Activated T-helper 1 cell treated with anti-CD3 and anti-CD28 coated beads, Interleukin-2, amount 50 U/mL, for 16 hours (primary cell): Measurements from ENCODE around the gene SND1.

Experiments used
- DNase-seq, 2 donors: peaks; one replicate each; pipeline ENCODE4 v3.0.0-alpha.2; 2020; ENCODE audit warnings: low read depth in 1 of 2, low spot score in 1 of 2

SND1 gene

GRCh38 chr7:127651556-127652332 lies at the start of gene SND1:
Gene SND1 (plus strand): TSS chr7:127652194. CDS start chr7:127652374, 180 bp downstream.
- peak; percentile 95 to 98 for DNase-seq

- no peak for DNase-seq
Measured at GRCh38 chr7:127608446-127608845, 43.5 kb upstream of the SND1 start.

DNA sequence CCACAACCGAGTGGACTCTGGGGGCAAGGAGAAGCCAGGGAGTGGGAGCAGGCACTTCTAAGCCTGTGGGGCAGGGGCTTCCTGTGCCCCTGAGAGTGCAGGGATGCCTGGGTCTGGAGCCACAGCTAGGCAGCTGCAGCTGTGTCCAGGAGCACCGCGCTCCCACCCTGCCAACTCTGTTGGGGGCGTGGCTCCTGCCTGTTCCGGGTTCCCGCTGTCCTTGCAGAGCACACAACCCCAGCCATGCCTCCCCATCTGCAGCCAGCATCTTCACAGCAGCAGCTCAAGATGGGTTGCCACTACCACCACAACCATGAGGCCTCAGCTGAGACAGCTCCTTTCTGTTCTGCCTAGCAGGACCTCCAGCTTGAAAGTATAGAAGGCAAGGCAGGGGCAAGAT lies 42.7 kb upstream of the SND1 start:
- DNase-seq: no peak

- DNase-seq: no peak
Measured at GRCh38 chr7:127612263-127612662, 39.7 kb upstream of the SND1 start.

DNA sequence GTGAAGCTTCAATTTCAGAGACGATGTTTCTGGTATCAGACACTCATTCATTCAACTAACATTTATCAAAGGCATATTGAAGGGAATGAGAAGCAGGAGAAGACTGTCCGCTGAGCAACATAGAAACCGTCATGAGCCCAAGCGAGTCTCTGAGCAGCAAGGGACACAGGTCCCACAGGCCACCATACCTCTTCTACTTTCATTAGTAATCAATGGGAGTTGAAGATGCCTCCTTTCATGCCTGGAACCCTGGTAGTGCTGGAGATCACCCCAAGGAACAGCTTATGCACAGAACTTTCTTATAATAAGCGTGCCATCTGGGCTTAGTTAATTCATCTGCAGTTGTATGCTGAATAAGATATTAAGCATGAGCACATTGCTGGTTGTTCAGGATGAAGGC lies 35.3 kb upstream of the SND1 start:
- DNase-seq: no peak

DNA sequence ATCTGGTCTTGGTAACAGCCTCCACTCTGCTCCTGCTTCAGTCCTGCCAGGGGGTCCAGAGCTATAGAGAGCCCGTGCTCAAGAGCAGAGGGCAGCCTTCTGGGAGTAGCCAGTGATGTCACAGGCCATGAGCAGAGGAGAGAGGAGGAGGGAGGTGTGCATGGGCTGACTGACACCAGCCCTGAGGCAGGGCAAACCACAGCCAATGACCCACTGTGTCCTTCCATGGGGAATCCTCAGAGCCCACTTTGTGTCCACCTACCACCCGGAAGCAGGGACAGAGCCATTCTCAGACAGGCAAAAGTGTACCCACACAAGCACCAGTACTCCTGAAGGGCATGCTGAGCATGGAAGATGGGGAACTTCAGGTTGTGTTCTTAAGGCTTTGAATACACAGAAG lies 34.0 kb upstream of the SND1 start, which contains the start of gene PAX4:
Gene PAX4, minus strand, starts transcription at position 101 of the 400 bp plus-strand sequence. CDS start 2,214 bp downstream, outside the sequence.
- no peak for DNase-seq

- DNase-seq: no peak
Measured at GRCh38 chr7:127618775-127619174, 33.2 kb upstream of the SND1 start.

GRCh38 chr7:127619681-127620405 lies 32.2 kb upstream of the SND1 start:
- no peak for DNase-seq

DNA sequence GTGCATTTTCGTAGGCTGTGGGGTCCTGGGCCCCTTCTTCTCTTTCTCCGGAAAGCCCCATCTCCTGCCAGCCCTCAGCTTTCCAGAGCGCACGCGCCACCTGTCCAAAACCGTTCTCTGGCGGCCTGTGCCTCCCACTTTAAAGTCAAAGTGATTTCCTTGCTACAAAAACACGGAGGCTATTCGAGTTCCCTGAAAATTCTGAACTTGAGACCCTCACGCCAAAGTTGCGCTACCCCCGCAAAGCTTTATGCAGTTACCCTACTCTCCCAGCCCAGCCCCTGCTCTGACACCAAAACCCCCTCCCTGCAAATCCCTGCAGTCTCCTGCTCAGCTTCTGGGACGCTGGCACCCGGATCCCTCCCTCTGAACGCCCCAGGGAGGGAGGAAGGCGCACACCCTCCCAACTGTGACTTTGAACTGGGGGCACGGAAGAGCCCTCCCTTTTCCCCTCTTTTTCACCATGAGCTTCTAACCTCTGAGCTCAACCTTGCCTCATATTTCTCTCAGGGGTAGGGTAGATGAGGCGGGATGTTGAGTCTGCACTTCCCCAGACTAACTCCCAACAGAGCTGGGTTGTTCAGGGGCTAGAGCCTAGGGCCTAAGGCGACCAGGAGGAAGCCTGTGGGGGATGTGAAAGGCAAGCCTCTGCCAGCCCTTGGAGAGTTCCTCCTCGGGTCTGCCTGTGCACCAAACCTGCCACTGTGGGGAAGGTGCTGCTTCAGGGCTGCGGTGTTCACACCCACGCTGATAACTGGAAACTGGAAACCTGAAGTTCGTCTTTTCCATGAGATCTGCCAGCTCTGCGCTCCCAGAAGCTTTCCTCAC lies 31.4 kb upstream of the SND1 start:
- no peak for DNase-seq

GRCh38 chr7:127625331-127625730 lies 26.7 kb upstream of the SND1 start:
- no peak for DNase-seq

GRCh38 chr7:127628445-127628844 lies 23.5 kb upstream of the SND1 start:
- no peak for DNase-seq

DNA sequence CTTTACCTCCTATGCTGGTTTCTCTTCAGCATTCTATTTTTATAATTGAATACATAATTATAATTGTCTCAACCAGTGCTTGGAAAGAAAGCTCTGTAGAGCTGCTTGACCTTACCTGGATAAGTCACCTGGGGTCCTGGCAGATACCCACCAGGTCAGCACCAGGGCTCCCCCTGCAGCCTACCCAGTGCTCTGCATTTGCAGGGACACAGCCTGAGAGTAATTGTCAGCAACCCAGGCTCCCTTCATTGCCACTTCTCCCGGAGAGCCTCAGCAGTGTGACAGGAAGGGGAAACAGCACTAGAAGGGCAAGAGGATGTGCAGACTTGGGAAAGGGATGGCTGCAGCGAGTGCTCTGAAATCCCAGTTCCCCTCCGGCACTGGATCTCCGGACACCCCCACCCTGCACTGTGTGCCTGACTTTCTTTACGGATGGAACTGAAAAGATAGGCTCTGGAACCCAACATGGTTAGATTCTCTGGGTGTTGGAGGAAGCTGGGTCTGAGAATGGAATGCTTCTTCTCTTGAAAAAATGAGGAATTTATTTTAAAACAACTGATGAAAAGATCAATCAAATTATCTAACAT lies 22.6 kb upstream of the SND1 start:
- no peak for DNase-seq

DNA sequence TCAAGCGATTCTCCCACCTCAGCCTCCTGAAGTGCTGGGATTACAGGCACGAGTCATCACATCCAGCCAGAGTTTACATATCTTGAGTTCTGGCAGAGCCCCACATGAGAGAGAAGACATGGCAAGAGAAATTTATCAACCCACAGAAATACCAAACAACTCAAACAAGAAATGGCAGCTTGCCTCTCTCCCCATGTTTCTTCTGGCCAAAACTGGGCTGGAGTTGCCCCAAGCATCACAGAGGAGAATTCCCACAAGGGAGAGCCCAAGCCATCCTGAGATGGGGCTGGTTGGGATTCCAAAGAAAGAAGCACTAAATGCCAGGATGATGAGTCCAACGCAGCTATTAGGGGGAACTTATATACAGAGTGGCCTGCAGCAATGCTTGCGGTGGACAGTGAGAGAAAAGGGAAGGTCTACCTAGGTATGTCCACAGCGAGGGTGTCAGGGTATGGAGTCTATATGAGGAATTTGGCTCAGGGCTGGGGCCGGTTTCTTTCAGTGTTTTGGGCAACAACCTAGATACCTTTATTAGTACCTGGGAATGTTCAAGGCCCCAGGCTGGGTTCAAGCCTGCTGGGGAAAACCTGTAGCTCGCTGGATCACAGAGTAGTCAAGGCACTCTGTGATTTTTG lies 19.6 kb upstream of the SND1 start:
- no peak for DNase-seq

GRCh38 chr7:127635659-127636285 lies 16.2 kb upstream of the SND1 start:
- DNase-seq: no peak

- DNase-seq: no peak
Measured at GRCh38 chr7:127638197-127638596, 13.8 kb upstream of the SND1 start.

DNA sequence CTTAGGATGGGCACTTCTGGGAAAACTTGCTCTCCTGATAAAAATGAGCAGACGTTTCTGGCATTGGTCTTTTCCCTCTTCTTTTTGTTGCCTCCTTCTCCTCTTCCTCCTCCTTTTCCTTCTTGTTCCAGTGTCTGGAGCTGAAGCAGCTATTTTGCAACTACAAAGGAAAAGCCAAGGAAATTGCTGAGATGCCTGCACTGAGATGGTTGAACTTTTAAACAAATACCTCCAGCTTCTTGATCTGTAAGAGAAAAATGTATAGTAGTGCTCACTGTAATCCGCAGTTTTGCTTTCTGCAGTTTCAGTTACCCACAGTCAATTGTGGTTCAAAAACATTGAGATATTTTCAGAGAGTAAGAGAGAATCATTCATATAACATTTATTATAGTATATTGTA lies 7.5 kb upstream of the SND1 start:
- DNase-seq: no peak

DNA sequence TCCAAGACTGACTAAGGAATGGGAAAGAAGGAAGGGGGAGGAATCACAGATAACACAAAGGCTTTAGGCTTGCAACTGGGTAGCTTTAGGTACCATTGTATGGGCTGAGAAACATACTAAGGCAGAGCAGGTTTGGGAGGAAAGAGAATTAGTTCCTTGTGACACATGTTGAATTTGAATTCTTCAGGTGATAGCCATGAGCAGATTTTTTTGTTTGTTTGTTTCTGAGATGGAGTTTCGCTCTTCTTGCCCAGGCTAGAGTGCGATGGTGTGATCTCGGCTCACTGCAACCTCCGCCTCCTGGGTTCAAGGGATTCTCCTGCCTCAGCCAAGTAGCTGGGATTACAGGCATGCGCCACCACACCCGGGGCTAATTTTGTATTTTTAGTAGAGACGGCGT lies 4.4 kb upstream of the SND1 start:
- no peak for DNase-seq

GRCh38 chr7:127648986-127649385 lies 3.0 kb upstream of the SND1 start:
- no peak for DNase-seq

DNA sequence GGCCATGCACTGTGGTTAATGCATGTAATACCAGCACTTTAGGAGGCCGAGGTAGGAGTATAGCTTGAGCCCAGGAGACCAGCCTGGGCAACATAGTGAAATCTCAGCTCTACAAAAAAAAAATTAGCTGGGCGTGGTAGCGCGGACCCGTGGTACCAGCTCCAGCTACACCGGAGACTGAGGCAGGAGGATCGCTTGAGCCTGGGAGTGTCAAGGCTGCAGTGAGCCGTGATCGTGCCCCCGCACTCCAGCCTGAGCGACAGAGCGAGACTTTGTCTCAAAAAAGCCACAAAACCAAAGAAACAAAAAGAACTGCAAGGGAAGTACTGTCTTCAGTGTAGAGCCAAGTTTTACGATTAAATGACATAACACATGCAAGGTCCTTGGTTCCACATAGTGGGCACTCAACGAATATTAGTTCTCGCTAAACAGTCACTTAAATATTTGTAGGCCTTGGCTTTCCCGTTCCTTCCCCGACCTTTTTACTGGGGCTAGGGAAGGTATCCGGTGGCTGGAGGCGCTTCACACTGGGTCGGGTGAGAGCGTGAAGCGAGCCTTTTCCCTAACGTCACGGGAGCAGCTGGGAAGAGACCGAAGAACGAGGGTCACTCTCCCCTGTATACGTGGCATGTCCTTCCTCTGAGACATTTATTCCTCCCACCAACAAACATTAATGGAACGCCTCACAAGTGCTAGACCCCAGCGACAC lies 993 bp upstream of the SND1 start:
- peak in 1 of 2 donors; percentile 4 for DNase-seq
